ENCODE measurements around the gene SARM1.

Gene SARM1

GRCh38 chr17:28368306-28368831 lies 3.1 kb upstream of the SARM1 start:
- DNase-seq (ENCODE audit: low read depth in 2 of 3, low spot score in 2 of 3), result no peak

DNA sequence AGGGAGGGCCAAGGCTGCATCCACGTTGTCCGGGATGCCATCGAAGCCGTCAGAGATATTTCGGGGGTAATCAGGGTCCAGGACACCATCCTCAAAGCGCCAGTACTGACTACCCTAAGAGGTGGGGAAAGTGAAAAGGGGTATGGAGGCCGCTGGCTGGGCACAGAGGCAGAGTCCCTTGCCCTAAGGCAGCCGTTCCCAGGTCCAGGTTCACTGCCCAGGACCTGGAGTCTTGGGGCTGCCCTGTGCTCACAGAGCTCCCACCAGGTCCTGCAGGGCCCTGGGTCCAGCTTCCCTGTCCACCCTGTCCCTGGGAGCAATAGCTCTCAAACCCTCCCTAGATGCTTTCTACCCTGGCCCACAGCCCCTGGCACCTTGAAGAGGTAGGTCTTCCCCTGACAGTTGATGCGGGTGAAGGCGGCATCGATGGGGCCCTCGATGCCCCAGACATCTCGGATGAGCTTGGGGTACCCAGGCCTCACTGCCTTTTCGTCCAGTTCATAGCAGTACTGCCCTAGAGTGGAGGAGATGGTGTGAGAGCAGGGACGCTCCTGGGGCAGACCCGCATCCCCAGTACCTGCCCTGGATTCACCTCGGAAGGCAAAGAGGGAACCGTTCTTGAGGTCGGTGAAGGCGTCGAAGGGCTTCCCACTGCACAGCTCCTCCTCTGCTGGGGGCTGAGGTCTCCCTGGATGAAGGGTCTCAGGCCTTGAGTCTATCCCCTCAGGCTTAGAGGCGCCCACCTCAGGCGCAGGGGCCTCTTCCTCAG lies 2.4 kb upstream of the SARM1 start:
- DNase-seq (ENCODE audit: low read depth in 2 of 3, low spot score in 2 of 3), result no peak

DNA sequence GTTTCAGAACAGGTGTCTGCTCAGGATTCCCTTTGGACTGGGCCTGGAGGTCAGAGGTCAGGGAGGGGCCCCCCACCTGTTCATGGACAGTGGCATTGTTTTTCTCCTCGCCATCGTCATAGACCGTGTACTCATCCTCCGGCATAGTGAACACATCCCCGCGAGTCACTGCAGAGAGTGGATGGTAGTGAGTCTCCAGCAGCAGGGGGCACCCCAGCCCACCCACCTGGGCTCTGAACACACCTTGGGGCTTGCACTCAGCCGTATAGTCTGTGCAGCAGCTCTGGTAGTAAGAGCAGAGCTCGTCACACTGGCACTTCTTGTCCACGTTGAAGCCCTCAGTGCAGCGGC lies 1.8 kb upstream of the SARM1 start:
- no peak for DNase-seq (ENCODE audit: low read depth in 2 of 3, low spot score in 2 of 3)

DNA sequence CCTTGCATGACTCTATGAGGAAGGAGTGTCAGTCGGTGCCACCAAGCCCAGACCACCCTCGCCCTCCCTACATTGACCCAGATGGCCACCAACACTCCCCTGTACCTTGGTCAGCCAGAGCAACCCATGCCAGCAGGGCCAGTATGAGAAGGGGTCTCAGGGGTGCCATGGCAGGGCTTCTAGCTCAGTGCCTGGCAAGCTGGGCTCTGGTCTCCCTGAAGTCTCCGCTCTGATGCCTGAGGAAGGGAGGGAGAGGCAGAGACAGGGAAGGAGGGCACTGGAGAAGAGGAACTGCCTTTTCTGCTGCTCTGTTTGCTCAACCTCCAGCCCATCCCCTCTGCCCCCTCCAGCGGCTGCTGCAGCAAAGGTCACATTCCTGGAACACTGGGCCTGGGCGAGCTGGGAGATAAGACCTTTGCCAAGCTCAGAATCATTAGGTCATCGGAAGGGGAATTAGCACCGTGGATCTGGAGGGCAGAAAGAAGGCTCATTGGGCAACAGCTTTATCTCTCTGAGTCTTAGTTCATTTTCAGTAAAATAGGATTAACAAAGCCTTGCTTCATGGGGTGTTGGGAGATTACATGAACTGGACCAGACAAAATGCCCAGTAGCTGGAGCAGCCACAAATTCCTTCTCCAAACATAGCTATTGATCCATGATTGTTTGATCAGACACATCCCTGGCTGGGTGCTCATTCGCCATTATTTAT lies 1.3 kb upstream of the SARM1 start, which contains the start of gene VTN:
Gene VTN, minus strand, starts transcription at position 273 of the 709 bp plus-strand sequence. Its CDS starts 104 bp downstream, at position 169.
- no peak for DNase-seq (ENCODE audit: low read depth in 2 of 3, low spot score in 2 of 3)

DNA sequence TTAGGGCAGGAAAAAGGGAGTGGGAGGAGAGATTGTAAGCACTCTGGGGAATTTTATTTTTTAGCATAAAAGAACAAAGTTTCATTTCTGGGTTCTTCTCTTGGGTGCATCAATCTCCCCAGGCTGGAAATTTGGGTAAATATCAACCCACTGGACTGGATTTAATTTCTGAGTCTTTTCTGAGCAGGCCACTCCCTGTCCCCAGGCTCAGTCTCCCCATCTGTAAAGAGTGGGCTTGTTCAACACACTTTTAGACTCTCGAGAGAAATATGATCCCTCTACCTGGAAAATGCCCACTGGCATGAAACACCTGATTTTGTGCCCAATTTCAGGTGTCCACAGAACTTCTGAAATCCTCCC lies 770 bp upstream of the SARM1 start:
- no peak for DNase-seq (ENCODE audit: low read depth in 2 of 3, low spot score in 2 of 3)

DNA sequence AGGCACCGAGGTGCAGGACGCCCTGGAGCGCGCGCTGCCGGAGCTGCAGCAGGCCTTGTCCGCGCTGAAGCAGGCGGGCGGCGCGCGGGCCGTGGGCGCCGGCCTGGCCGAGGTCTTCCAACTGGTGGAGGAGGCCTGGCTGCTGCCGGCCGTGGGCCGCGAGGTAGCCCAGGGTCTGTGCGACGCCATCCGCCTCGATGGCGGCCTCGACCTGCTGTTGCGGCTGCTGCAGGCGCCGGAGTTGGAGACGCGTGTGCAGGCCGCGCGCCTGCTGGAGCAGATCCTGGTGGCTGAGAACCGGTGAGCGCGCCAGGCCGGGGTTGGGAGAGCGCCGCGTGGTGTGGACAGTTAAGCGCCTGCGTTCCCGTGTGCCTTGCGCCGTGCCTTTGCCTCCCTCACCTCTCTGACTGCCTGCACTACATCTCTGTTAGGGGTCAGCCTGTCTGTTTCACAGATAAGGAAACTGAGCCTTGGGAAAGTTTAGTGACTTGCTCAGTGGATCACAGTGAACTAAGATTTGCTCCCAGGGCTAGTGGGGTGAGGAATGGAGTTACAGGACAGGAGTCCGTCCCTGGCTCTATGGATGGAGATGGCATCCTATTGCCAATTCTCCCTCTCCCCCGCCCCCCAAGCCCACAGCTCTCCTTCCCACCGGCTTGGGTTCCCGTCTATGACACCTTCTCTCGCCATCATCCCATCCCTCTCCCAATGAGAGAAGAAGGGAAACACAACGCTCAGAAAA lies 880 bp downstream of the SARM1 start:
- no peak for DNase-seq (ENCODE audit: low read depth in 2 of 3, low spot score in 2 of 3)

DNA sequence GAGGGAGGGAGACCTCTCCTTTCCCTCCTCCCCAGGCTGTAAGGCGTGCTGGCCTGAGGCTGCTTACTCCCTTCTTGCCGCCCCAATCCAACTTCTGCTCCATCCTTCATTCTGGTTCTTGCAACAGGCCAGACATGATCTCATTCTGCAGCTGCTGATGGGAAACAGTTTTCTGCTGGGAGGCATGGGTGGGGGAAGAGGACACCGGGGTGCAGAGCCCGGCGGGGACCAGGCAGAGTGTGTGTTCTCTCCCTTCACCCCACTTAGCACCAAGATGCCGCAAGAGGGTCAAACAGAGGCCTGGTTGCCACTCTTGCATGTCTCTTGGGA lies 1.4 kb downstream of the SARM1 start:
- DNase-seq (ENCODE audit: low read depth in 2 of 3, low spot score in 2 of 3), result no peak

GRCh38 chr17:28379814-28380801 lies 8.6 kb downstream of the SARM1 start:
- DNase-seq (ENCODE audit: low read depth in 2 of 3, low spot score in 2 of 3), result no peak

GRCh38 chr17:28381141-28381825 lies 9.8 kb downstream of the SARM1 start:
- DNase-seq (ENCODE audit: low read depth in 2 of 3, low spot score in 2 of 3), result no peak

GRCh38 chr17:28384281-28385036 lies 13.0 kb downstream of the SARM1 start:
- peak in 2 of 3 experiments; percentile 39 to 48 for DNase-seq (ENCODE audit: low read depth in 2 of 3, low spot score in 2 of 3)

DNA sequence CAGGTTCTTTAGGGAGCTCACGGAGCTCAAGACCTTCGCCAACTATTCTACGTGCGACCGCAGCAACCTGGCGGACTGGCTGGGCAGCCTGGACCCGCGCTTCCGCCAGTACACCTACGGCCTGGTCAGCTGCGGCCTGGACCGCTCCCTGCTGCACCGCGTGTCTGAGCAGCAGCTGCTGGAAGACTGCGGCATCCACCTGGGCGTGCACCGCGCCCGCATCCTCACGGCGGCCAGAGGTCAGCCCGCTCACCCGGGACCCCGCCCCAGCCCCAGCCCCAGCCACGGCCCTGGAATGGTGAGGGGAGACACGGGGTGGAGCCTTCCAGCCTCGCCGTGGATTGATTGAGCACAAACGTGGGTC lies 13.5 kb downstream of the SARM1 start:
- no peak for DNase-seq (ENCODE audit: low read depth in 2 of 3, low spot score in 2 of 3)

- DNase-seq (ENCODE audit: low read depth in 2 of 3, low spot score in 2 of 3), result no peak
Observed at GRCh38 chr17:28385406-28385805, 13.9 kb downstream of the SARM1 start.

DNA sequence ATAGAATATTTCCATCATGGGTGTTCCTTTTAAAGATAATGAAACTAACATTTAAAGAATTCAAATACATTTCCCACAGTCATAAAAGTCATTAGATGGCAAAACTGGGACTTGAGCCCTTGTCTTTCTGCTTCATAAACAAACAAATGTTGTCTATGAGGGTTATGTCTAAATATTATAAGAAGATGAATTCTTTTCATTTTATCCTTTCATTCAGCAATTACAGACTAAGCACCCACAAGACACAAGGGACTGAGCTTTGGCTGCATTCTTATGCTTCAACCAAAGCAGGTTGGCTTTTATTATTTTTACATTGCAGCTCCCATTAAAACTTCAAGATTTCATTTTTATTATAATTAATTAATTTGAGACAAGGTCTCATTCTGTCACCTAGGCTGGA lies 14.9 kb downstream of the SARM1 start:
- DNase-seq (ENCODE audit: low read depth in 2 of 3, low spot score in 2 of 3), result no peak

GRCh38 chr17:28388106-28388505 lies 16.6 kb downstream of the SARM1 start:
- DNase-seq (ENCODE audit: low read depth in 2 of 3, low spot score in 2 of 3), result no peak

GRCh38 chr17:28390141-28390540 lies 18.6 kb downstream of the SARM1 start:
- DNase-seq (ENCODE audit: low read depth in 2 of 3, low spot score in 2 of 3), result no peak

DNA sequence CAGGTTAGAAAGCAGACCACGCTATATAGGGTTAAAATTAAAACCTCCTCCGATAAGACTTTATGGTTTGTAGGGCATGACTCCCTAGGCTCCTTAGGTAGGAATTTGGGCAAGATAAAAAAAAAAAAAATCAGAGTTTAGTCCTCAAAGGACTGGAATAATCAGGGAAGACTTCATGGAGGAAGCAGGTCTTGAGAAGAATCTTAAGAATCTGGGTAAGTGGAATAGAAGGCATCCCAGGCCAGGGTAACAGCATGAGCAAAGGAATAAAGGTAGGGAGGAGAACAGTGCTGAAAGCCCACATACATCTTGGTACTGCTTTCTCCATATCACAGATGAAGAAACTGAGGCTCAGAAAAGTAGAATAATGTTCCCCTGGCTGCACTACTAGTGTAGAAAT lies 19.1 kb downstream of the SARM1 start:
- no peak for DNase-seq (ENCODE audit: low read depth in 2 of 3, low spot score in 2 of 3)

- no peak for DNase-seq (ENCODE audit: low read depth in 2 of 3, low spot score in 2 of 3)
Observed at GRCh38 chr17:28390984-28391383, 19.5 kb downstream of the SARM1 start.

GRCh38 chr17:28391401-28391800 lies 19.9 kb downstream of the SARM1 start:
- no peak for DNase-seq (ENCODE audit: low read depth in 2 of 3, low spot score in 2 of 3)

GRCh38 chr17:28392491-28392890 lies 21.0 kb downstream of the SARM1 start:
- DNase-seq (ENCODE audit: low read depth in 2 of 3, low spot score in 2 of 3), result no peak
